ENCODE data around the gene CCDC141. TPM values are rescaled to one million over a fixed set of nuclear protein-coding genes. Genes with fewer than 3 reads are reported as not detected.

The CCDC141 gene
- total RNA-seq, 1 experiment from 2014 or later: 0.30 TPM

GRCh38 chr2:178834086-178834485 lies 215.9 kb downstream of the CCDC141 start:
- Histone ChIP-seq H3K36me3 (ENCODE audit: control insufficient read depth in 1 of 2, insufficient read depth in 2 of 2, low read length in 2 of 2) (no peaks in the 10 kb centered on the region), H3K27me3 (ENCODE audit: insufficient read depth, low read length) (no peaks in the 10 kb centered on the region), H3K79me2 (ENCODE audit: insufficient read depth, low read length) (no peaks in the 10 kb centered on the region), H3K27ac (ENCODE audit: low read depth, low read length) (no peak overlapping the region), H4K20me1 (ENCODE audit: insufficient read depth) (no peaks in the 10 kb centered on the region), H3K4me1 (ENCODE audit: control insufficient read depth in 1 of 2, insufficient read depth in 2 of 2, low read length in 2 of 2) (no peaks in the 10 kb centered on the region), H2AFZ (ENCODE audit: low read depth, low read length, poor library complexity, severe bottlenecking) (no peak overlapping the region), H3K9me2 (ENCODE audit: insufficient read depth) (no peaks in the 10 kb centered on the region), H3K9ac (ENCODE audit: low read length) (no peak overlapping the region), H3K9me3 (ENCODE audit: control insufficient read depth in 1 of 2, insufficient read depth in 1 of 2, low read depth in 1 of 2, low read length in 2 of 2) (no peaks in the 10 kb centered on the region), H3K4me2 (ENCODE audit: low read length) (no peak overlapping the region), H3K4me3 (replicated peaks in 1 of 2; ENCODE audit: low read depth in 1 of 2, low read length in 2 of 2) (no peak overlapping the region)
- DNase-seq (ENCODE audit: low read depth, low spot score) (no peak), ATAC-seq (no peak)
- CTCF ChIA-PET: no interaction called here
- TF ChIP-seq POLR2A (IDR thresholded peaks at IDR 0.05; ENCODE audit: borderline replicate concordance, extremely low read depth, insufficient read depth, insufficient read length) (no peak), CBX3 (IDR thresholded peaks at IDR 0.05; ENCODE audit: low read depth) (no peak), EZH2 (IDR thresholded peaks at IDR 0.05) (no peak), ATF3 (IDR thresholded peaks at IDR 0.05) (no peak), ZFX (IDR thresholded peaks at IDR 0.05) (no peak), CEBPB (IDR thresholded peaks at IDR 0.05; ENCODE audit: low read depth) (no peak), FOSL1 (IDR thresholded peaks at IDR 0.05; ENCODE audit: low read depth) (no peak), SP1 (IDR thresholded peaks at IDR 0.05; ENCODE audit: low read depth) (no peak), EZH2phosphoT487 (IDR thresholded peaks at IDR 0.05; ENCODE audit: borderline replicate concordance) (no peak), REST (IDR thresholded peaks at IDR 0.05; ENCODE audit: low read depth) (no peak), MAX (IDR thresholded peaks at IDR 0.05) (no peak), ELF1 (IDR thresholded peaks at IDR 0.05; ENCODE audit: borderline replicate concordance, low read depth) (no peak), POLR2AphosphoS5 (IDR thresholded peaks at IDR 0.05; ENCODE audit: low read depth, low read length) (no peak), SRF (IDR thresholded peaks at IDR 0.05; ENCODE audit: low read depth) (no peak), YY1 (IDR thresholded peaks at IDR 0.05; ENCODE audit: extremely low read depth, insufficient replicate concordance, low read depth, low read length) (no peak), TCF7L2 (IDR thresholded peaks at IDR 0.05; ENCODE audit: borderline replicate concordance, extremely low read depth, insufficient read depth, insufficient read length) (no peak), EGR1 (IDR thresholded peaks at IDR 0.05; ENCODE audit: low read depth) (no peak), ZNF274 (IDR thresholded peaks at IDR 0.05; ENCODE audit: low read depth, low read length) (no peak)
- TF ChIP-seq, protein P1, sequence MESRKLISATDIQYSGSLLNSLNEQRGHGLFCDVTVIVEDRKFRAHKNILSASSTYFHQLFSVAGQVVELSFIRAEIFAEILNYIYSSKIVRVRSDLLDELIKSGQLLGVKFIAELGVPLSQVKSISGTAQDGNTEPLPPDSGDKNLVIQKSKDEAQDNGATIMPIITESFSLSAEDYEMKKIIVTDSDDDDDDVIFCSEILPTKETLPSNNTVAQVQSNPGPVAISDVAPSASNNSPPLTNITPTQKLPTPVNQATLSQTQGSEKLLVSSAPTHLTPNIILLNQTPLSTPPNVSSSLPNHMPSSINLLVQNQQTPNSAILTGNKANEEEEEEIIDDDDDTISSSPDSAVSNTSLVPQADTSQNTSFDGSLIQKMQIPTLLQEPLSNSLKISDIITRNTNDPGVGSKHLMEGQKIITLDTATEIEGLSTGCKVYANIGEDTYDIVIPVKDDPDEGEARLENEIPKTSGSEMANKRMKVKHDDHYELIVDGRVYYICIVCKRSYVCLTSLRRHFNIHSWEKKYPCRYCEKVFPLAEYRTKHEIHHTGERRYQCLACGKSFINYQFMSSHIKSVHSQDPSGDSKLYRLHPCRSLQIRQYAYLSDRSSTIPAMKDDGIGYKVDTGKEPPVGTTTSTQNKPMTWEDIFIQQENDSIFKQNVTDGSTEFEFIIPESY (IDR thresholded peaks at IDR 0.05; ENCODE audit: extremely low read depth, insufficient replicate concordance, low read length): no peak
- POLR2A ChIA-PET: no interaction called here
- RAD21 ChIA-PET (ENCODE audit: low non-redundant PET in 1 of 2, low total read pairs in 2 of 2, uncharacterized antibody in 2 of 2, unreplicated experiment in 2 of 2): no interaction called here
- intact Hi-C loops (cut with micrococcal nuclease): no loop called here
- no TSS peak for BruUV-seq (replicated peaks)

Measured in HCT116 (cell line).